Stimulated activated naive CD8-positive, alpha-beta T cell treated with anti-CD3 and anti-CD28 coated beads, Interleukin-15, Interleukin-2, amounts not matched to agents 100 ng/mL and 50 ng/mL, for 24 hours (primary cell): ENCODE results near the gene OPCML.

Experiments used
- H3K27ac Mint-ChIP-seq: one replicate; pipeline ENCODE4 v1.8.0; 2021; ENCODE audit warnings: mild to moderate bottlenecking, mixed read lengths
- H3K27me3 Mint-ChIP-seq: one replicate; pipeline ENCODE4 v1.8.0; 2021; ENCODE audit warnings: mixed read lengths
- H3K36me3 Mint-ChIP-seq: one replicate; pipeline ENCODE4 v1.8.0; 2021; ENCODE audit warnings: low read depth, mixed read lengths
- H3K4me1 Mint-ChIP-seq: one replicate; pipeline ENCODE4 v1.8.0; 2021; ENCODE audit warnings: low read depth, mixed read lengths
- H3K4me3 Mint-ChIP-seq: one replicate; pipeline ENCODE4 v1.8.0; 2021; ENCODE audit warnings: mild to moderate bottlenecking, mixed read lengths
- H3K9me3 Mint-ChIP-seq: one replicate; pipeline ENCODE4 v1.8.0; 2021; ENCODE audit warnings: mixed read lengths

OPCML gene

GRCh38 chr11:133531971-133532651 is at the start of gene OPCML:
Gene OPCML (minus strand): TSS chr11:133532501.
- H3K4me1 Mint-ChIP-seq = no peaks in the 10 kb centered on the region
- no peaks in the 10 kb centered on the region for H3K36me3 Mint-ChIP-seq
- no peaks in the 10 kb centered on the region for H3K9me3 Mint-ChIP-seq
- H3K4me3 Mint-ChIP-seq = no peak within 1 kb of the TSS
- H3K27me3 Mint-ChIP-seq = peaks cover 39% of the 10 kb centered on the region
- H3K27ac Mint-ChIP-seq = no peak within 1 kb of the TSS

- Mint-ChIP-seq H3K9me3 (peaks cover 6% of the 10 kb centered on the region), H3K27ac (no peak overlapping the region), H3K4me3 (no peak overlapping the region), H3K4me1 (no peaks in the 10 kb centered on the region), H3K36me3 (no peaks in the 10 kb centered on the region), H3K27me3 (no peaks in the 10 kb centered on the region)
These were observed 48.8 kb upstream of the OPCML start for GRCh38 chr11:133581091-133581490.

GRCh38 chr11:133579165-133580031 is 47.1 kb upstream of the OPCML start:
- no peaks in the 10 kb centered on the region for H3K36me3 Mint-ChIP-seq
- no peaks in the 10 kb centered on the region for H3K4me1 Mint-ChIP-seq
- H3K4me3 Mint-ChIP-seq = no peak overlapping the region
- peaks cover 4% of the 10 kb centered on the region for H3K27me3 Mint-ChIP-seq
- H3K9me3 Mint-ChIP-seq = peaks cover 4% of the 10 kb centered on the region
- no peak overlapping the region for H3K27ac Mint-ChIP-seq

- H3K4me1 Mint-ChIP-seq = no peaks in the 10 kb centered on the region
- H3K4me3 Mint-ChIP-seq = no peak overlapping the region
- H3K27ac Mint-ChIP-seq = no peak overlapping the region
- peaks cover 4% of the 10 kb centered on the region for H3K27me3 Mint-ChIP-seq
- no peaks in the 10 kb centered on the region for H3K36me3 Mint-ChIP-seq
- peaks cover 4% of the 10 kb centered on the region for H3K9me3 Mint-ChIP-seq
These were observed 45.1 kb upstream of the OPCML start for GRCh38 chr11:133577403-133577802.

- H3K27me3 Mint-ChIP-seq = peaks cover 4% of the 10 kb centered on the region
- H3K36me3 Mint-ChIP-seq = no peaks in the 10 kb centered on the region
- H3K9me3 Mint-ChIP-seq = peaks cover 4% of the 10 kb centered on the region
- H3K4me3 Mint-ChIP-seq = no peak overlapping the region
- no peaks in the 10 kb centered on the region for H3K4me1 Mint-ChIP-seq
- H3K27ac Mint-ChIP-seq = no peak overlapping the region
These were observed 44.0 kb upstream of the OPCML start for GRCh38 chr11:133576351-133576750.

- Mint-ChIP-seq H3K27ac (no peak overlapping the region), H3K9me3 (peaks cover 4% of the 10 kb centered on the region), H3K4me1 (no peaks in the 10 kb centered on the region), H3K36me3 (no peaks in the 10 kb centered on the region), H3K4me3 (no peak overlapping the region), H3K27me3 (peaks cover 4% of the 10 kb centered on the region)
These were observed 40.8 kb upstream of the OPCML start for GRCh38 chr11:133573081-133573480.

- no peaks in the 10 kb centered on the region for H3K4me1 Mint-ChIP-seq
- no peaks in the 10 kb centered on the region for H3K9me3 Mint-ChIP-seq
- no peaks in the 10 kb centered on the region for H3K27me3 Mint-ChIP-seq
- H3K36me3 Mint-ChIP-seq = no peaks in the 10 kb centered on the region
- no peak overlapping the region for H3K27ac Mint-ChIP-seq
- no peak overlapping the region for H3K4me3 Mint-ChIP-seq
These were observed 38.1 kb upstream of the OPCML start for GRCh38 chr11:133570376-133570775.

- H3K9me3 Mint-ChIP-seq = no peaks in the 10 kb centered on the region
- no peaks in the 10 kb centered on the region for H3K4me1 Mint-ChIP-seq
- H3K36me3 Mint-ChIP-seq = no peaks in the 10 kb centered on the region
- no peak overlapping the region for H3K27ac Mint-ChIP-seq
- peaks cover 4% of the 10 kb centered on the region for H3K27me3 Mint-ChIP-seq
- H3K4me3 Mint-ChIP-seq = no peak overlapping the region
These were observed 31.3 kb upstream of the OPCML start for GRCh38 chr11:133563505-133564025.

GRCh38 chr11:133560472-133560855 is 28.2 kb upstream of the OPCML start:
- Mint-ChIP-seq H3K4me3 (no peak overlapping the region), H3K36me3 (no peaks in the 10 kb centered on the region), H3K4me1 (no peaks in the 10 kb centered on the region), H3K27me3 (peaks cover 4% of the 10 kb centered on the region), H3K9me3 (no peaks in the 10 kb centered on the region), H3K27ac (no peak overlapping the region)

- no peaks in the 10 kb centered on the region for H3K4me1 Mint-ChIP-seq
- H3K9me3 Mint-ChIP-seq = no peaks in the 10 kb centered on the region
- H3K36me3 Mint-ChIP-seq = no peaks in the 10 kb centered on the region
- H3K27ac Mint-ChIP-seq = no peak overlapping the region
- H3K4me3 Mint-ChIP-seq = no peak overlapping the region
- H3K27me3 Mint-ChIP-seq = peaks cover 4% of the 10 kb centered on the region
These were observed 27.7 kb upstream of the OPCML start for GRCh38 chr11:133559833-133560471.

- H3K4me1 Mint-ChIP-seq = no peaks in the 10 kb centered on the region
- H3K4me3 Mint-ChIP-seq = no peak overlapping the region
- no peak overlapping the region for H3K27ac Mint-ChIP-seq
- H3K27me3 Mint-ChIP-seq = peaks cover 4% of the 10 kb centered on the region
- H3K9me3 Mint-ChIP-seq = no peaks in the 10 kb centered on the region
- no peaks in the 10 kb centered on the region for H3K36me3 Mint-ChIP-seq
These were observed 27.1 kb upstream of the OPCML start for GRCh38 chr11:133559382-133559781.

GRCh38 chr11:133555034-133555433 is 22.7 kb upstream of the OPCML start:
- Mint-ChIP-seq H3K36me3 (no peaks in the 10 kb centered on the region), H3K27ac (no peak overlapping the region), H3K4me3 (no peak overlapping the region), H3K27me3 (no peaks in the 10 kb centered on the region), H3K4me1 (no peaks in the 10 kb centered on the region), H3K9me3 (no peaks in the 10 kb centered on the region)

GRCh38 chr11:133553885-133554740 is 21.8 kb upstream of the OPCML start:
- Mint-ChIP-seq H3K27ac (no peak overlapping the region), H3K9me3 (no peaks in the 10 kb centered on the region), H3K4me3 (no peak overlapping the region), H3K27me3 (no peaks in the 10 kb centered on the region), H3K36me3 (no peaks in the 10 kb centered on the region), H3K4me1 (no peaks in the 10 kb centered on the region)

- no peaks in the 10 kb centered on the region for H3K36me3 Mint-ChIP-seq
- H3K4me3 Mint-ChIP-seq = no peak overlapping the region
- no peak overlapping the region for H3K27ac Mint-ChIP-seq
- H3K4me1 Mint-ChIP-seq = no peaks in the 10 kb centered on the region
- no peaks in the 10 kb centered on the region for H3K27me3 Mint-ChIP-seq
- no peaks in the 10 kb centered on the region for H3K9me3 Mint-ChIP-seq
These were observed 20.6 kb upstream of the OPCML start for GRCh38 chr11:133552938-133553337.
